Ovary (tissue), 3 donors: Measurements from ENCODE around the gene LGI2.

Experiments
- CTCF ChIP-seq, 3 donors: fragments of 450-650 bp in 2 of 3; fragments of 200-600 bp in 1 of 3; IDR thresholded peaks; one replicate each; pipeline versions ENCODE4 v1.5.1 to v1.8.0; 2016 to 2022; ENCODE audit warnings: antibody characterized with exemption in 3 of 3, mild to moderate bottlenecking in 1 of 3
- POLR2A ChIP-seq: fragments of 450-650 bp; IDR thresholded peaks from one replicate; pipeline ENCODE4 v1.6.1; 2017; ENCODE audit warnings: antibody characterized with exemption, mild to moderate bottlenecking, moderate library complexity
- donor health status: DM: no; HTN: no; CAD: no.

GRCh38 chr4:25076625-25077398 is 46.1 kb upstream of the LGI2 start:
- TF ChIP-seq POLR2A (no peak), CTCF (IDR thresholded peaks at IDR 0.05) (no peak)
